ENCODE results near the gene CCSER1. TPM values are rescaled to one million over a fixed set of nuclear protein-coding genes. Genes with fewer than 3 reads are reported as not detected.
A peak's percentile ranks its signal among the peaks of the same experiment; 100 is the strongest.

Gene CCSER1
- total RNA-seq, 1 donor, result under 0.01 TPM

DNA sequence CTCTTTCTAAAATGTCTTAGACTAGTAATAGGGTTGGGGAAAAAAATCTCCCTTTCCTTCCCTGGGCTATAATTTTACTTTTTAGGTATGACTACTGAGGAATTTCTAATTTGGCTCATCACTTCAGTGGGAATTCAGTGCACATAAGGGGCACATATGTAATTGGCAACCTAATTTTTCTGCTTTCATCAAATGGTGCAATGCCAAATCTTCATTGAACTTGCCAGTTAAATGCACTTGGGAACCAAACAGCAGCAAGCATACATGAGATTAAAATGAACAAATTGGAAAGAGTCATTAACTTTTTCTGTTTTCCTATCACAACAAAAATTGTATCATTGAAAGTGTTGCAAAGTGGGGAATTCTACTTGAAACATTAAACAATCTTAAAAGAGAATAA lies 2.9 kb upstream of the CCSER1 start:
- DNase-seq (ENCODE audit: low read depth), result no peak
- H3K4me3 ChIP-seq (ENCODE audit: low read depth, low read length), result no peak overlapping the region
- TF ChIP-seq, protein P1, sequence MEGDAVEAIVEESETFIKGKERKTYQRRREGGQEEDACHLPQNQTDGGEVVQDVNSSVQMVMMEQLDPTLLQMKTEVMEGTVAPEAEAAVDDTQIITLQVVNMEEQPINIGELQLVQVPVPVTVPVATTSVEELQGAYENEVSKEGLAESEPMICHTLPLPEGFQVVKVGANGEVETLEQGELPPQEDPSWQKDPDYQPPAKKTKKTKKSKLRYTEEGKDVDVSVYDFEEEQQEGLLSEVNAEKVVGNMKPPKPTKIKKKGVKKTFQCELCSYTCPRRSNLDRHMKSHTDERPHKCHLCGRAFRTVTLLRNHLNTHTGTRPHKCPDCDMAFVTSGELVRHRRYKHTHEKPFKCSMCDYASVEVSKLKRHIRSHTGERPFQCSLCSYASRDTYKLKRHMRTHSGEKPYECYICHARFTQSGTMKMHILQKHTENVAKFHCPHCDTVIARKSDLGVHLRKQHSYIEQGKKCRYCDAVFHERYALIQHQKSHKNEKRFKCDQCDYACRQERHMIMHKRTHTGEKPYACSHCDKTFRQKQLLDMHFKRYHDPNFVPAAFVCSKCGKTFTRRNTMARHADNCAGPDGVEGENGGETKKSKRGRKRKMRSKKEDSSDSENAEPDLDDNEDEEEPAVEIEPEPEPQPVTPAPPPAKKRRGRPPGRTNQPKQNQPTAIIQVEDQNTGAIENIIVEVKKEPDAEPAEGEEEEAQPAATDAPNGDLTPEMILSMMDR (IDR thresholded peaks at IDR 0.05; ENCODE audit: insufficient read depth, low read length), result no peak

DNA sequence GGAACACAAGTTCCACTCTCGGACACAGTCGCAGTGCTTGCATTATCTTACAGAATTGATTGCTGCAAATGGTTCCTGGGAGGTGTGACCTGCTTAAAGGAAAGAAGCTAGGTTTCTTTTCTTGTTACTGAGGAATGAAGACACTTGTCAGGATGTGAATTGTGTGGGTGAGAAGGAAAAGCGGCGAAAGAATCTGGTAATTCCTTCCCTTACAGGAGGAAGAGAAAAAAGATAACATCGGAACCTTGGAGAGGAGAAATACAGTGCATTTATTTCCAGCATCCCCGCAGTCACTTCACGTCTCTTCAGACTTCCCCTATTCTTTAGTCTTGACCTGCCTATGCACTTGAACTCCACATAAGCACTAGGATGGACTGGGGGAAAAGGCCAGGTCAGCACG lies 389 bp upstream of the CCSER1 start:
- no peak for DNase-seq (ENCODE audit: low read depth)
- H3K4me3 ChIP-seq (ENCODE audit: low read depth, low read length), result no peak overlapping the region
- TF ChIP-seq, protein P1 (IDR thresholded peaks at IDR 0.05; ENCODE audit: insufficient read depth, low read length), result no peak

DNA sequence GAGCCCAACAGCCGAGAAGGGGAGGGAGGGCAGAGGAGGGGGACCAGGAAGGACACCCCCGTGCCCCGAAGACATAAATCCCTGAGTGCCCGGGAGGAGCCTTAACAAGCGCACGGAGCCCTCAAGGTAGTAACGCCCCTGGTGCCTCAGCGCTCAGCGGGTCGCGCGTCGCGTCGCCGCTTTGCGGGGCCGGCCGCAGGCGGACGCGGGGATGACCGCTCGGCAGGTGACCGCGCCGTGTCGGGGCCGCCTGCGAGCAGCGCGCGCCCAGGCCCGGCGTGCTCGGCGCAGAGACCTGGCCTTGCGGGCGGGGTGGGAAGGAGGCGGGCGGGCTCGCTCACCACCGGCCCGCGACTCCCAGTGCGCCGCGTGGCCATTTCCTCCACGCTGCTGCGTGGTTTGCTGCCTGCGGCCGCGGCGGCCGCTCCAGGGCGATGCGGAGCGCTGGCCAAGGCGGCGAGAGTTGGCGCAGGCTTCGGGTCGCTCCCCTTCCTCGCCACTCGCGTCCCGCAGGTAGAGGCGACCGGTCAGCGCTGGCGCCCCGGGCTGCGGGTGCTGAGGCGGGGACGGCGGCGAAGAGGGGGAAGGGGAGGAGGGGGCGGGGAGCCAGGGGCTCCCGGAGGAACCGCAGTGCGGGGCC lies 632 bp downstream of the CCSER1 start:
- TF ChIP-seq, protein P1 (IDR thresholded peaks at IDR 0.05; ENCODE audit: insufficient read depth, low read length), result no peak
- DNase-seq (ENCODE audit: low read depth), result no peak
- H3K4me3 ChIP-seq (ENCODE audit: low read depth, low read length), result peak overlapping the region; percentile 34

DNA sequence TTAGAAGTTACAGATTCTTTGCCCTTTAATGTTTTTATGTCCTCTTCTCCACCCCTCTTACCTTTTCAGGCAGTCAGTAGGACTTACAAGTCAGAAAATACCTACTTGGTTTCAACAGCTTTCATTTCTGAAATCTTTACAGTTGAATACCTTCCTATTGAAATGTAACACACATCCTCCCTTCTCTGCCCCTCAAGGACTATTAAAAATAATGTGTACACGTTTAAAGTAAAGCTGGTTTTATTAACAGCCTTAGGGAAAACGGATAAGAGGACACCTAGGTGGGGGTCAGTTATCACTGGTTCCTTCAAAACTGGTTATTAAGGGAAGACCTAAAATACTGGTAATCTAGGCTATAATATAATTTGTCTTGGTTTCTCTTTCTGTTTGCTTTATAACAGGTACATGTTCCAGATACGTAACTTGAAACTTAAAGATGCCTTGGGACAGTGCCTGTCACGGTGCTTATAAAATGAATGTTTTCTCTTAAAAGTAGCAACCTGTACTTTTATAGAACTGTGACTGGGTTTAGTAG lies 1.8 kb downstream of the CCSER1 start:
- no peak overlapping the region for H3K4me3 ChIP-seq (ENCODE audit: low read depth, low read length)
- TF ChIP-seq, protein P1 (IDR thresholded peaks at IDR 0.05; ENCODE audit: insufficient read depth, low read length), result no peak
- no peak for DNase-seq (ENCODE audit: low read depth)

DNA sequence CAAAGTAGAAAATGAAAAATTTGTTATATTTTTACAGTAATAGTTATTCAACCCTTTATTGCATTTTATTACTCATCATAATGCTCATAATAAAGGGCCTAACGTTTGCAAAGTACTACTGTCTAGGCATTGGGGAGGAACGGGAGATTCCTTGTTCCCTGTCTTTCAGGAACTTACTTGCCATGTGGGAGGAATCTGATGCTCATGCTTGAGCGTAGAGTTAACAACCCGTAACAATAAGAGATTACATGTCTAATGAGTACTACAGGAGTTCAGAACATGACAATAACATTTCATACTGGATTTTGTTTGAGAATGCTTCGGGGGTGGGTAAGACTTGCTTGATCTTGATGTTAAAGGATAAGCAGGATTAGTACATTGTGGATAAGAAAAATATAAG lies 2.9 kb downstream of the CCSER1 start:
- H3K4me3 ChIP-seq (ENCODE audit: low read depth, low read length), result no peak overlapping the region
- DNase-seq (ENCODE audit: low read depth), result no peak
- TF ChIP-seq, protein P1 (IDR thresholded peaks at IDR 0.05; ENCODE audit: insufficient read depth, low read length), result no peak

DNA sequence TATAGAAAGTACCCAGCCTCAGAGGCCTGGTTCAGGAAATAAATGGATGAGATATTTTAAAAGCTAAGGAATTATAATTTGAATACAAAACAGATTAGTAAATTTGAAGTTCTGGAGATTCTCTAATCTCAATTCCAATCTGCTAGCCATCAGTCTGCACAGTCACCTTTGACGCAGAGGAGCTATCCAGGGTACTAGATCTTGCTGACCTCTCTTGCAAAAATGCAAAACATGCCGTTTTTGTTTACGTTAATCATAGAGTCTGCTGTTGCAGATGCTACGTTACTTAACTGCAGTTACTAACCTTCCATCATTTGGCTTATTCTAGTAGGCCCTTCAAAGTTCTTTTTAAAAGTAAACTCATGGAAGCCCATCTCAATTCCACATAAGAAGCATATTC lies 10.4 kb downstream of the CCSER1 start:
- DNase-seq (ENCODE audit: low read depth), result no peak
- TF ChIP-seq, protein P1 (IDR thresholded peaks at IDR 0.05; ENCODE audit: insufficient read depth, low read length), result no peak

DNA sequence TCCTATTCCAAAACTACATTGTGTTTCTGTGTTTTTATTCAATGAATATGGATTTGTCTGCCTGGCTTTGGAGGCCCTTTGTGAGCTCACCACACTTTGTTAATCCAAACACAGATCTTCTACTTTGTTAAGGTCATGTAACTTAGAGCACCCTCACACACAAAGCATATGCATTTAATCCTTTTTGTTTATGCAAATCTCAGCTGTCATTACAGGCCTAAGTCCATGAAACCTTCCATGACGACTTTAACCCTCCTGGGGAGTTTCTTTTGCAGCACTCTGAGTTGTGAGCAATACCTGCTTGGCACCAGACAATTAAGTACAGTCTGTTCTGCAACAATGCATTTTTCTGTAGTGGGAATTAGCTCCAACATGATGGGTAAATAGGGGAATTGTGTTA lies 14.9 kb downstream of the CCSER1 start:
- no peak overlapping the region for H3K4me3 ChIP-seq (ENCODE audit: low read depth, low read length)
- TF ChIP-seq, protein P1 (IDR thresholded peaks at IDR 0.05; ENCODE audit: insufficient read depth, low read length), result no peak
- no peak for DNase-seq (ENCODE audit: low read depth)

More for the DNA sequence above, 10.4 kb downstream of the CCSER1 start:
- no peak overlapping the region for H3K4me3 ChIP-seq (ENCODE audit: low read depth, low read length)

All from fibroblast of the aortic adventitia (primary cell).